Uterus (tissue), 4 donors: ENCODE data around the gene PSG2. TPM values are rescaled to one million over a fixed set of nuclear protein-coding genes. Genes with fewer than 3 reads are reported as not detected.
"Not testable (repeated sequence)": the region's sequence is repeated elsewhere in the genome, so short reads cannot be mapped to it uniquely, and the experiment has no call there.

ENCODE experiments used
- DNase-seq, 2 donors: peaks; one replicate each; pipeline ENCODE4 v3.0.0-alpha.2; 2019 to 2020
- H3K27ac ChIP-seq, 2 donors: fragments of 200-600 bp; sonication (generic); 1 replicate in 1 of 2; 2 replicates in 1 of 2; pipeline ENCODE4 v1.5.1; 2016 to 2018
- H3K27me3 ChIP-seq, 2 donors: fragments of 200-600 bp; sonication (generic); one replicate each; pipeline ENCODE4 v1.5.1; 2018 to 2019; ENCODE audit warnings: control low read depth in 1 of 2
- H3K36me3 ChIP-seq, 2 donors: fragments of 200-600 bp; sonication (generic); one replicate each; pipeline ENCODE4 v1.5.1; 2019; ENCODE audit warnings: control low read depth in 1 of 2
- H3K4me1 ChIP-seq, 2 donors: fragments of 200-600 bp; sonication (generic); one replicate each; pipeline ENCODE4 v1.5.1; 2018 to 2019; ENCODE audit warnings: control low read depth in 1 of 2
- H3K4me3 ChIP-seq, 2 donors: fragments of 200-600 bp; sonication (generic); 1 replicate in 1 of 2; 2 replicates in 1 of 2; pipeline ENCODE4 v1.5.1; 2018 to 2019; ENCODE audit warnings: mild to moderate bottlenecking in 1 of 2
- H3K9me3 ChIP-seq, 2 donors: fragments of 200-600 bp; sonication (generic); one replicate each; pipeline ENCODE4 v1.5.1; 2019; ENCODE audit warnings: control low read depth in 1 of 2
- POLR2A ChIP-seq, 2 donors: fragments of 450-650 bp; IDR thresholded peaks; one replicate each; pipeline ENCODE4 v1.6.1; 2016; ENCODE audit warnings: antibody characterized with exemption in 2 of 2, mild to moderate bottlenecking in 1 of 2, moderate library complexity in 1 of 2
- intact Hi-C: fragments of 100-400 bp; cut with DNase I; formaldehyde crosslinking; loops from one replicate; pipeline ENCODE4 v1.15.1; 2023; ENCODE audit warnings: low total_unique reads
- total RNA-seq, 4 donors: library from RNA; depleted of rRNA in 3 of 4; stranded (reverse); fragments of >200 nt in 3 of 4; gene quantifications; one replicate each; pipeline versions ENCODE4 v1.1.0 to v1.2.4, GENCODE V29; 2014 to 2023
- TF ChIP-seq, protein P1 (sequence below), 4 experiments: fragments of 200-600 bp in 2 of 4; fragments of 450-650 bp in 2 of 4; sonication (generic) in 2 of 4; IDR thresholded peaks; one replicate each; pipeline ENCODE4 v1.5.1; 2016 to 2019; ENCODE audit warnings: antibody characterized with exemption in 4 of 4, mild to moderate bottlenecking in 2 of 4, moderate library complexity in 1 of 4
- donor health status: DM: yes; HTN: yes; CAD: no.

The PSG2 gene
- not detected for total RNA-seq

DNA sequence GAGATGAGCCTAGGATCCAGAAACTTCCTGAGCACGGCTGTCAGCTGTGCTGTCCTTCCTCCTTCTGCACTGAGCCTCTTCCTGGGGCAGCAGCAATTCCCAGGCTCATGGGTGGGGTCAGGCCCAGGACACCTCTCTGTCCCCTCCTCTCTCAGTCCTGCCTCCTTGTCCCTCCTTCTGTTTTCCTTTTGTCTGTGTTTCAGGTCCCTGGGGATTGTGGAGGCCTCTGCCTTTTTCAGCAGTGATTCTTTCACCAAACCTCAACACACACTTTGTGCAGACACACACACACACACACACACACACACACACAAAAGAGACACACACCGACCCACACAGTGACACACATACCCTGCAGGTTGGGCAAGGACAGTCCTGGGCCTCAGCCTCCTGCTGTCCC, at the start of gene PSG2:
Gene PSG2, minus strand, starts transcription at position 101 of the 400 bp plus-strand sequence. CDS start 132 bp downstream, outside the sequence.
- H3K36me3 ChIP-seq, intact Hi-C loops, H3K4me1 ChIP-seq, H3K9me3 ChIP-seq, H3K27me3 ChIP-seq, DNase-seq, H3K27ac ChIP-seq, H3K4me3 ChIP-seq: not testable (repeated sequence)

DNA sequence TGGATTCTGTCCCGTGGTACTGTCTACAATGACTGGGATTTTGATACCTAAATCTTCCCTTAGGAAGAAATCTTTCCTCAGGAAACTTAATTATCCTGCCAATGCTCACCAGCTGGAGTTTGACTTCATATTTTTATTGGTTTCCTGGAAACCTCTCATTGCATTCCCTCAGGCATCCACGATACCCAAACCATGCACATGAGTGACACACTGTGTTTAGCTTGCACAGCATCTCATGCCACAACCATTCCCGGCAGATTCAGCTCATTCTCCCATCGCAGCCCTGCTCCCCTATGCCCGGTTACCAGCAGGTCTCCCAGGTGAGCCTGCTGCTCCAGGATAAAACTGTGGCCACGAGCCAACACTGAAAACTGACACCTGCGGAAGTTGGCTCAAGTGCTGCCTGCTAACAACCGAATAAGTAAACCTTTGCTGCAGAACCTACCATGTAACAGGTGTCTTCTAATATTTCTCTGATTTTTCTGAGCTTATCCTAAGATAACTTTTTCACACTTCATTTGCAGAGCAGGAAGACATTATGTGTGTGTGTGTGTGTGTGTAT, 48.9 kb upstream of the PSG2 start:
- H3K4me3 ChIP-seq, H3K27ac ChIP-seq, H3K27me3 ChIP-seq, H3K4me1 ChIP-seq, intact Hi-C loops, DNase-seq, H3K36me3 ChIP-seq, H3K9me3 ChIP-seq: not testable (repeated sequence)

DNA sequence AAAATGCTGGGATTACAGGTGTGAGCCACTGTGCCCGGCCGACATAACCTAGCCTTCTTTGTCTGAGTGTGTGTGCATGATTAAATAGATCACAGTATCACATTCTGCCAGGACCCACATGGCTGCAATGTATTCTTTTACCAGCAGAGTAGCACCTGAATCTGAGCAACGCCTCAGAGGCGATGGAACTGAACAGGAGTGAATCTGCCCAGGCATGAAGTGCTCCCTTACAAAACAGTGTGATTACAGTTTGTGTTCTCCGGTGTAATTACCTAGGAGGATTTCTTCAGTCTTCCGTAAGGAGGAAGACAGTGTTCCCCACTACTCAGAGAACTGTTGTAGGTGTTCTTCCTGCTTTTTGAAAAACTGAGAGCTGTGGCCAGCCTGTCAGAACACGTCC, 46.7 kb upstream of the PSG2 start:
- H3K36me3 ChIP-seq, H3K27me3 ChIP-seq, intact Hi-C loops, H3K4me1 ChIP-seq, DNase-seq, H3K27ac ChIP-seq, H3K9me3 ChIP-seq, H3K4me3 ChIP-seq: not testable (repeated sequence)

DNA sequence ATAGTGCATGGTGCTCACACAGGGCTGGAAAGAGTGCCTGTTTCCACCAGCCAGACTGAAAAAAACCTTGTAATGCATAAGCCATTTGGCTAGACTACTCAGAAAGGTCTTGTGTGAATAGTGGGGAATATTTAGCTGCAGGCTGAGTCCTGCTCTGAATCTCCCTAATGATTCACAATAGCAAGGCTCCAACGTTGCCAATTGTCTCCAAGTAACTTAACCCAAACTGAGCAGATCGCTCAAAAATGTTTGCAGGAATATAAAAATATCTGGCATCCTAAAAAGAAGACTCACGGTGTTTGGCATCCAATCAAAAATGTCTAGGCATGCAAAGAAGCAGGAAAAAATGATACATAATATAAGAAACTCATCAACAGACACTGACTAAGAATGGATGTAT, 44.8 kb upstream of the PSG2 start:
- H3K36me3 ChIP-seq, H3K27me3 ChIP-seq, H3K27ac ChIP-seq, DNase-seq, H3K4me3 ChIP-seq, H3K4me1 ChIP-seq, H3K9me3 ChIP-seq, intact Hi-C loops: not testable (repeated sequence)

DNA sequence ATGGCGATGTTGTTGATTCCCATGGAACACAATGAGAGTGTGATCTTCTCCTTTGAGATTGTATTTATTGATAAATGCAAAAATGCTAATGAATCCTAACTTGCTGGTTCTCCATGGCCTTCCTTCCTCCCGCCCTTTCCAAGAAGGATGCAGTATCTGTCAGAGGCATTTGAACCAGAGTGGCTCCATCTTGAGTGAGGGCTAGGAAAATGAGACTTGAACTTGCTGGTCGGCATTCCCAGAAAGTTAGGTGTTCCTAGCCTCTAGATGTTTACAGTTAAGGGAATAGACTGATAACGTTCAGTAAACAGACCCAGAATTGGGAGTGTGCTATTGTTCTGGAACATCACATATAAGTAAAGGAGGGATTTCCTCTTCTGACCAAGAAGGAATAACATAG, 44.2 kb upstream of the PSG2 start:
- Histone ChIP-seq H3K4me1 (no peaks in the 10 kb centered on the region), H3K9me3 (no peaks in the 10 kb centered on the region), H3K27ac (no peak overlapping the region), H3K27me3 (no peaks in the 10 kb centered on the region), H3K36me3 (no peaks in the 10 kb centered on the region), H3K4me3 (no peak overlapping the region)
- DNase-seq, result no peak
- intact Hi-C loops, result no loop called here
- TF ChIP-seq POLR2A (IDR thresholded peaks at IDR 0.05), result no peak
- TF ChIP-seq, protein P1, sequence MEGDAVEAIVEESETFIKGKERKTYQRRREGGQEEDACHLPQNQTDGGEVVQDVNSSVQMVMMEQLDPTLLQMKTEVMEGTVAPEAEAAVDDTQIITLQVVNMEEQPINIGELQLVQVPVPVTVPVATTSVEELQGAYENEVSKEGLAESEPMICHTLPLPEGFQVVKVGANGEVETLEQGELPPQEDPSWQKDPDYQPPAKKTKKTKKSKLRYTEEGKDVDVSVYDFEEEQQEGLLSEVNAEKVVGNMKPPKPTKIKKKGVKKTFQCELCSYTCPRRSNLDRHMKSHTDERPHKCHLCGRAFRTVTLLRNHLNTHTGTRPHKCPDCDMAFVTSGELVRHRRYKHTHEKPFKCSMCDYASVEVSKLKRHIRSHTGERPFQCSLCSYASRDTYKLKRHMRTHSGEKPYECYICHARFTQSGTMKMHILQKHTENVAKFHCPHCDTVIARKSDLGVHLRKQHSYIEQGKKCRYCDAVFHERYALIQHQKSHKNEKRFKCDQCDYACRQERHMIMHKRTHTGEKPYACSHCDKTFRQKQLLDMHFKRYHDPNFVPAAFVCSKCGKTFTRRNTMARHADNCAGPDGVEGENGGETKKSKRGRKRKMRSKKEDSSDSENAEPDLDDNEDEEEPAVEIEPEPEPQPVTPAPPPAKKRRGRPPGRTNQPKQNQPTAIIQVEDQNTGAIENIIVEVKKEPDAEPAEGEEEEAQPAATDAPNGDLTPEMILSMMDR (IDR thresholded peaks at IDR 0.05), result no peak

DNA sequence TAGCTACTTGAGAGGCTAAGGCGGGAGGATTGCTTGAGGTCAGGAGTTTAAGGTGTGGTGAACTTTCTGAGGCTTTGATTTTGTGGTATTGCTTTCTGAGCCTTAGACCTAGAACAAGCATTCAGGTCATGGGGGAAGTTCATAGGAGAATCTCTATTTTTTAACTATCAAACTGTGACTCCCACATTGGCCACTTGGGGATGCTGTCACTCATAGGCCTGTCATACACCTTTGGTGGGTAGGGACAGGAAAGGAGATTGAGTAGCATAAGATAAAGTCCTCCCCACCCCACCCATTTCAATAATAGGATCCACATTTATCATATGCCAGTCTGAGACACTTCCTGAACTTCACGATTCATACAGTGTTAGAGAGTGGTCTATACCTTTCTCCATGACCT, 41.9 kb upstream of the PSG2 start:
- intact Hi-C loops, result no loop called here
- H3K4me1 ChIP-seq, result no peaks in the 10 kb centered on the region
- no peaks in the 10 kb centered on the region for H3K27me3 ChIP-seq
- H3K4me3 ChIP-seq, result no peak overlapping the region
- no peak for DNase-seq
- TF ChIP-seq, protein P1 (IDR thresholded peaks at IDR 0.05), result no peak
- no peak for TF ChIP-seq POLR2A (IDR thresholded peaks at IDR 0.05)
- no peaks in the 10 kb centered on the region for H3K9me3 ChIP-seq
- no peaks in the 10 kb centered on the region for H3K36me3 ChIP-seq
- H3K27ac ChIP-seq, result no peak overlapping the region

DNA sequence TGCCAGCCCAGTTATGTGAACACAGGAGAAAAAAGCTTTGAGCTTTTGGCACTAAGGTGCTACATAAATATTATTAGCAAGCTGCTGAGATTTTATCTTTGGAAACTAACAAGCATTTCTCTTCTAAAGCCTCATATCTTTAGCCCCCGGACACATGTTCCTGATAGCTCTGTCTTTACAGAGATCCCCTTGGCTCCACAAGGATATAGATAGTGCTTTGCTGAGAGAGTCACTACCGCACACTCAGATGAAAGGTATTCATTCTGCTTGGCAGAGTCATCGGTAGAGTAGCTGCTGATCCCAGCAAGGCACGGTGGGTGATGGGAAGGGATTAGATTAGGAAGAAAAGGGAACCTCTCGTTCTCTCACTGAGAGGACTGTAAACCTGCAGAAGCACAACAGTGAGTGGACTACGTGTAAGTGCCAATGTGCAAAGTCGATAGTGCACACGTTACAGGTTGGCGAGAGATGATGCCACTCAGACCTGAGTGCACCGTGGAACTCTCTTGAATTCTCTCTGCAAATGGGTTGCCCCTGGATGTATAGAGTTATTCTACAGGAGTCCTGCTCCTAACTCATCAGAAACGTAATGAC, 38.0 kb upstream of the PSG2 start:
- H3K36me3 ChIP-seq, H3K27ac ChIP-seq, H3K27me3 ChIP-seq, H3K4me1 ChIP-seq, H3K4me3 ChIP-seq, DNase-seq, H3K9me3 ChIP-seq, intact Hi-C loops: not testable (repeated sequence)

DNA sequence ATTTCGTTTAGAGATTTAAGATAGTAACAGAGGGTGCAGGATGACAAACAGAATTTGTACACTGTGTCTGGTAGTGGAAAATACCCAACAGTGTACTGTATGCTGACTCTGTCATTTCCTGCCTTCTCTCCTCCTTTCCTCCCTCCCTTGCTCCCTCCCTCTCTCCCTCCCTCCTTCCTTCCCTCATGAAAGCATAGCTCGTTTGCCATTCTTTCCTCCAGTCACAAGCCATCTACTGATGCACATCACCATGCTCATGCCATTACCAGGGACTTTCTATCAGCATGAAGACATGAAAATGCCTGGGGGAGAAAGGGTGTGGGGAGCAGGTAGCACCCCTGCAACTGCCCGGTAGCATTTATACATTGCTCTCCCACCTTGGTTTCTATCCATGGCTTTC, 37.0 kb upstream of the PSG2 start:
- H3K4me3 ChIP-seq, H3K27me3 ChIP-seq, DNase-seq, H3K27ac ChIP-seq, H3K36me3 ChIP-seq, intact Hi-C loops, H3K9me3 ChIP-seq, H3K4me1 ChIP-seq: not testable (repeated sequence)

DNA sequence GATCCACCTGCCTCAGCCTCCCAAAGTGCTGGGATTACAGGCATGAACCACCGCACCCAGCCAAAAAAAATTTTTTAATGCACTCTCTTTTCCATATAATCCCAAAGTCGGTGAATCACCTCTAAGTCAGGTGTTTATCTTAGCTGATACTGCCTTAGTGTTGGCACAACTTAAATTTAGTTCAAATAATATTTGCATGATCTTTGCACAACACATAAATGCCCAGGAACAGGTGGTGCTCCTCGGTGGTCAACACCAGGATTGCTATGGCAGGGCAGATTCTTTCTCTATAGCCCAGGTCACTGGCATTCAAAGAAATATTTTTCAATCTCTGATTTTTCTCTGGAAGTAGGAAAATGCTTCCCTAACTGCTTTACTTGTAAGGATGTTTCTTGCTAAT, 33.9 kb upstream of the PSG2 start:
- intact Hi-C loops, DNase-seq, H3K9me3 ChIP-seq, H3K27ac ChIP-seq, H3K4me3 ChIP-seq, H3K36me3 ChIP-seq, H3K4me1 ChIP-seq, H3K27me3 ChIP-seq: not testable (repeated sequence)

DNA sequence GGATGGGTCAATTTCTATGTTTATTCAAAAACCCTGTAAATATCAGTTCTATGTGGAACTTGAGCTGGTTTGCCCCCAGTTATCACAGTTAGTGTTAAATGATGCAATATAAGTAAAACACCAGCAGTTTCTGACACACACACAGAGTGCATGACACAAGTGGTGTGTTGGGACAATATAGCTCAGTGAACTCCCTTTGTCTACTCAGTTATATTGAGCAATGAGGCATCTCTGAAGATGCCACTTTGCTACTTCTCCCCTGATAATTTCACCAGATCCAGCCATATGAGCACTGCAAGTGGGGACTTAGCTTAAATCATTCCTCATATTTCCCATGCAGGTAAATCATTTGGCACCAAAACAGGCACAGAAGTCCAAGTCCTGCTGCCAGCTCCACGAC, 33.0 kb upstream of the PSG2 start:
- H3K4me3 ChIP-seq, H3K4me1 ChIP-seq, H3K36me3 ChIP-seq, DNase-seq, intact Hi-C loops, H3K9me3 ChIP-seq, H3K27ac ChIP-seq, H3K27me3 ChIP-seq: not testable (repeated sequence)

DNA sequence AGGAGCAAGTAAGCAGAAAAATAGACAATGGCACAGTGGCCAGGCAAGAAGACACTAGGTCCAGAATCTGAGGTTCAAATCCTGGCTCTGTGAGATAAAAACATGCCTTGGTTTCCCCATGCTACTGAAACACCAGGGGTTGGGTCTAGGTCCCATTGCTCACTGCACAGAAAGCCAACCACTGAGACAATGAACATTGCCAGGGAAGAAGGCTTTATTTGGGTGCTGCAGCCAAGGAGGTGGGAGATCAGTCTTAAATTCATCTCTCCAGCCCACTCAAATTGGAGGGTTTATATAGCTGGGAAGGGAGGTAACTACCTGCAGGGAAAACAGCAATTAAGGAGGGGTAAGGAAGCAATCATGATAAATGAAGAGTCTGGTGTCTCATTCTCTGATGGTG, 32.6 kb upstream of the PSG2 start:
- H3K27me3 ChIP-seq, H3K27ac ChIP-seq, intact Hi-C loops, H3K4me1 ChIP-seq, H3K4me3 ChIP-seq, DNase-seq, H3K9me3 ChIP-seq, H3K36me3 ChIP-seq: not testable (repeated sequence)

DNA sequence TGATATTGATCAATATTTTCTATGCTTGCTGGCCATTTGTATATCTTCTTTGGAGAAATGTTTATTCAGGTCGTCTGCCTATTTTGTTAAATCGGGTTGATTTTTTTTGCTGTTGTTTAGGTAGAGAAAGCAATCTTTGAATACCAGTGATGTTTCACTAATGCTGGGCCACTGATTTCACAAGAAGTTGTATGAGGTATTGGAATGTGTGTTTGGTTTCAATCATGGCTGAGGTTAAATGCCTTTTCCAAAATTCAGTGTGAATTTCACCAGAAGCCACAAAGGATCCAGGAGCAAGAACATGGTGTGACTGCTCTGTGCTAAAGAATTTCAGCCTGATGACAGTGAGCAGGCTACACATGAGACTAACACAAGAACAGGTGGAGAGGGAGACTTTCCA, 32.1 kb upstream of the PSG2 start:
- H3K36me3 ChIP-seq, H3K9me3 ChIP-seq, intact Hi-C loops, H3K4me3 ChIP-seq, H3K4me1 ChIP-seq, H3K27ac ChIP-seq, H3K27me3 ChIP-seq, DNase-seq: not testable (repeated sequence)
